GM12865 (cell line): Measurements from ENCODE around the gene ZNF283.

Source experiments
- DNase-seq: peaks from one replicate; pipeline ENCODE4 v3.0.0; 2010; ENCODE audit warnings: low read depth
- H3K4me3 ChIP-seq: 2 replicates; pipeline ENCODE4 v1.5.1; 2011; ENCODE audit warnings: mild to moderate bottlenecking, low read depth, low read length, control low read depth
- CTCF ChIP-seq: IDR thresholded peaks from 2 replicates; pipeline ENCODE4 v1.5.1; 2011; ENCODE audit warnings: low read length, control low read depth, low read depth, inconsistent platforms; ENCODE audit not compliant: insufficient read depth; ENCODE audit errors: missing control alignments

The ZNF283 gene

GRCh38 chr19:43789029-43789428, 38.1 kb upstream of the ZNF283 start:
- H3K4me3 ChIP-seq, result no peak overlapping the region
- no peak for DNase-seq
- no peak for TF ChIP-seq CTCF

DNA sequence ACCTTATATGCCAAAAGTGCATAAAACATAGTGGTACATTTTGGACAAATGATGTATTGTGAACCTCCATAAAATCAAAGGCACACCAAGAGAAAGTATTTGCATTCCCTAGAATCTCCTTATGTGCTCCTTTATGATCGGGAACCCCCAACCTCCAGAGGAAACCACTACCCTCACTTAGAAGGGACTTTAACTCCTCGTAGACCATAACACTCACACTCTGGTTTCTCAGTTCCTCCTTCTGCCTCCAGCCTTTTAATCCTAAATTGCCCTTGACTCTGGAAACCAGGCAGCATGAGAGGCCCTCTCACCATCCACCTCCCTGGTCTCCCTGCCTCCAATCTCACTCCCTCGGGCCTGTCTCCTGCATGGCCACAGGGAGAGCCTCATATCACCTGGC, 36.5 kb upstream of the ZNF283 start:
- no peak overlapping the region for H3K4me3 ChIP-seq
- no peak for TF ChIP-seq CTCF
- DNase-seq, result peak; percentile 46

GRCh38 chr19:43797118-43797517, 30.0 kb upstream of the ZNF283 start:
- no peak for TF ChIP-seq CTCF
- no peak overlapping the region for H3K4me3 ChIP-seq
- DNase-seq, result no peak

DNA sequence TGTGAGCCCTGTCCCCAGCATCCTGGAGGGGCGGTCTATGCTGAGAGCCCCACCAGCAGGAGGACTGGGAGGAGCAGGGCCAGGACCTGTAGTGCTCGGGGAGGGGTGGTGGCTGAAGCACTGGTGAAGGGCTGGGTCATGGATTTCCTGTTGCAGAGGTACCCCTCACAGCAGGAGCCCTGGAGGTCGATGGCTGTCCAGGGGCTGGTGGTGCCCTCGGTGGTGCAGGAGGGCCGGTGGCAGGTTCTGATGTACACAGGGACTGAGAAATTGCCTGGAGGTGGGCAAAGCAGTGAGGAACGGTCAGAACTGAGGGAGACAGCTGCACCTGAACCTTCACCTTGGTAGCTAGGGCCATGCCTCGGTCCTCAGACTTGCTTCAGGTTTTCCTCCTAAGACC, 29.6 kb upstream of the ZNF283 start:
- DNase-seq, result no peak
- H3K4me3 ChIP-seq, result no peak overlapping the region
- no peak for TF ChIP-seq CTCF

- TF ChIP-seq CTCF, result no peak
- no peak for DNase-seq
- H3K4me3 ChIP-seq, result no peak overlapping the region
These were observed 29.0 kb upstream of the ZNF283 start for GRCh38 chr19:43798026-43798545.

DNA sequence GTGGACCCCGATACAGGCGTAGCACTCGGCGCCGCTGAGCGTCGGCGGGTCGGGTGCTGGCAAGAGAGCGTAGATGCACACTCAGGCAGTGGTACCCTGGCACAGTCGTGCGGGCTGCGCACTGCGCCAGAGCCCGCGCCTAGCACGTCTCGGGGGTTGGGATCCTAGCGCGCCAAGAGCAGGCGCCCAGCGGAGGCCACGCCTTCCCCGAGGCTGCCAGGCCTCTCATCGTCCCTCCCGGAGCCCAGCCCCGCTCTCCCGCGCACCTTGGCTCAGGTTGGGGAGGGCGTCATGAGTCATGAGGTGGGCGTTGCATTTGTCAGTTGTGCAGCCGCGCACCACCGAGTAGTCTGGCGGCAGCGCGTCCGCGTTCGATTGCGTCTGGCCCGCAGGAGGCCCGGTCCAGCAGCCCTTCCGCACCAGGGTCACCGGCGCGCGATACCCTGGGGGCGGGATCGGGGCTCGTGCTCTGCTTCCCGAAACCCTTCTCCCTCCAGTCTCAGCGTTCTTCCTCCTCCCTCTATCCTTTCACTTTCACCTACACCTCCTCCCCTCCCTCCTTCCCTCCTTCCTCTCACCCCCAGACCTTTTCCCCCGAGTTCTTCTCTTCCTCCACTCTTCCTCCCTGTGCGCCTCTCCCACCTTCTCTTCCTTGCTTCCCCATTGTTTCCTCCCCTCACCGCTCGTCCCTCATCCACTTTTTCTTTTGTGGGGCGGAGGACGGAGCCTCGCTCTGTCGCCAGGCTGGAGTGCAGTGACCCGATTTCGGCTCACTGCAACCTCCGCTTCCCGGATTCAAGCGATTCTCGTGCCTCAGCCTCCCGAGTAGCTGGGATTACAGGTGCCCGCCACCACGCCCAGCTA, 28.3 kb upstream of the ZNF283 start:
- TF ChIP-seq CTCF, result no peak
- DNase-seq, result no peak
- peak overlapping the region; percentile 9 for H3K4me3 ChIP-seq
